Measurements from ENCODE around the gene STK26. TPM values are rescaled to one million over a fixed set of nuclear protein-coding genes. Genes with fewer than 3 reads are reported as not detected.

Gene STK26
- total RNA-seq, 1 donor from 2014 or later = 29.7 TPM

DNA sequence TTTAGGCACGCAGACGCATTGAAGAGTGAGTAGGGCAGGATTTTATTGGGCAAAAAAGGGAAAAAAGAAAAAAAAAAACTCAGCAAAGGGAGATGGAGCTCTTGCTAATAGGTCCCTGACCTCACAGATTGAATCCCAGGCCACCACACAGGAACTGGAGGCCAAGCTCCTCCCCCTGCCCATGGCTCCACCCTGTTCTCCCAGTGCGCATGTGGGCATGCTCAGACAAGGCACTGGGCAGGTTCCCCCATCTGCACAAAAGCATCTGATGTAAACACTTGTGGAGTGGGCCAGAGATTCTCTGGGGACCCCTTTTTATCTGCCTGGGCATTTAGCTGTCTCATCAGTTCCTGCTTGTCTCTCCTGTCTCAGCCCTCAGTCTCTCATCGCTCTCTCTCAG, 95.3 kb downstream of the STK26 start:
- Mint-ChIP-seq H3K4me1 (ENCODE audit: unreplicated experiment) (no peaks in the 10 kb centered on the region), H3K27ac (ENCODE audit: unreplicated experiment) (no peak overlapping the region), H3K27me3 (ENCODE audit: unreplicated experiment) (peaks cover 3% of the 10 kb centered on the region), H3K4me3 (ENCODE audit: unreplicated experiment) (no peak overlapping the region), H3K36me3 (ENCODE audit: low read depth, unreplicated experiment) (no peaks in the 10 kb centered on the region), H3K9me3 (ENCODE audit: unreplicated experiment) (no peaks in the 10 kb centered on the region)
- TF ChIP-seq, protein P1, sequence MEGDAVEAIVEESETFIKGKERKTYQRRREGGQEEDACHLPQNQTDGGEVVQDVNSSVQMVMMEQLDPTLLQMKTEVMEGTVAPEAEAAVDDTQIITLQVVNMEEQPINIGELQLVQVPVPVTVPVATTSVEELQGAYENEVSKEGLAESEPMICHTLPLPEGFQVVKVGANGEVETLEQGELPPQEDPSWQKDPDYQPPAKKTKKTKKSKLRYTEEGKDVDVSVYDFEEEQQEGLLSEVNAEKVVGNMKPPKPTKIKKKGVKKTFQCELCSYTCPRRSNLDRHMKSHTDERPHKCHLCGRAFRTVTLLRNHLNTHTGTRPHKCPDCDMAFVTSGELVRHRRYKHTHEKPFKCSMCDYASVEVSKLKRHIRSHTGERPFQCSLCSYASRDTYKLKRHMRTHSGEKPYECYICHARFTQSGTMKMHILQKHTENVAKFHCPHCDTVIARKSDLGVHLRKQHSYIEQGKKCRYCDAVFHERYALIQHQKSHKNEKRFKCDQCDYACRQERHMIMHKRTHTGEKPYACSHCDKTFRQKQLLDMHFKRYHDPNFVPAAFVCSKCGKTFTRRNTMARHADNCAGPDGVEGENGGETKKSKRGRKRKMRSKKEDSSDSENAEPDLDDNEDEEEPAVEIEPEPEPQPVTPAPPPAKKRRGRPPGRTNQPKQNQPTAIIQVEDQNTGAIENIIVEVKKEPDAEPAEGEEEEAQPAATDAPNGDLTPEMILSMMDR (IDR thresholded peaks at IDR 0.05; ENCODE audit: unreplicated experiment) = no peak
- no peak for DNase-seq (ENCODE audit: low spot score)

DNA sequence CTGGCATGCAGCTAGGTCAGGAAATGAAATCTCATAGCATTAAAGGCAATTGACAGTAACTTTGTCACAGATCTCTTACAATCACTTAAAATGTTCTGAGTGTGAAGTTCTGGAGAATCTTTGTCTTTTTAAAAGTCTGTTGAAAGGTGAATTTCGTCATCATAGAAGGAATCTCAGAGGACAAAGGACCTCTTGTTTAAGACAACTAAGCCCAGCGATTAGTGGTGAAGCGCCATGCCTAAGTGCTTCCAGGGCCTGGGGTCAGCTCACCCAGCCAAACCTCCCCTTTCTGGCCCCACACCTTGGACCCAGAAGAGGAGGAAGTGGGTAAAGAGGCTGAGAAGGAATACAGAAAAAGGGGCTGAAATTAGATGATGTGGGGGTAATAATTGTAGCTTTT, 96.2 kb downstream of the STK26 start:
- Mint-ChIP-seq H3K9me3 (ENCODE audit: unreplicated experiment) (no peaks in the 10 kb centered on the region), H3K27ac (ENCODE audit: unreplicated experiment) (no peak overlapping the region), H3K4me3 (ENCODE audit: unreplicated experiment) (no peak overlapping the region), H3K27me3 (ENCODE audit: unreplicated experiment) (peaks cover 3% of the 10 kb centered on the region), H3K4me1 (ENCODE audit: unreplicated experiment) (no peaks in the 10 kb centered on the region), H3K36me3 (ENCODE audit: low read depth, unreplicated experiment) (no peaks in the 10 kb centered on the region)
- TF ChIP-seq, protein P1 (IDR thresholded peaks at IDR 0.05; ENCODE audit: unreplicated experiment) = no peak
- DNase-seq (ENCODE audit: low spot score) = no peak

DNA sequence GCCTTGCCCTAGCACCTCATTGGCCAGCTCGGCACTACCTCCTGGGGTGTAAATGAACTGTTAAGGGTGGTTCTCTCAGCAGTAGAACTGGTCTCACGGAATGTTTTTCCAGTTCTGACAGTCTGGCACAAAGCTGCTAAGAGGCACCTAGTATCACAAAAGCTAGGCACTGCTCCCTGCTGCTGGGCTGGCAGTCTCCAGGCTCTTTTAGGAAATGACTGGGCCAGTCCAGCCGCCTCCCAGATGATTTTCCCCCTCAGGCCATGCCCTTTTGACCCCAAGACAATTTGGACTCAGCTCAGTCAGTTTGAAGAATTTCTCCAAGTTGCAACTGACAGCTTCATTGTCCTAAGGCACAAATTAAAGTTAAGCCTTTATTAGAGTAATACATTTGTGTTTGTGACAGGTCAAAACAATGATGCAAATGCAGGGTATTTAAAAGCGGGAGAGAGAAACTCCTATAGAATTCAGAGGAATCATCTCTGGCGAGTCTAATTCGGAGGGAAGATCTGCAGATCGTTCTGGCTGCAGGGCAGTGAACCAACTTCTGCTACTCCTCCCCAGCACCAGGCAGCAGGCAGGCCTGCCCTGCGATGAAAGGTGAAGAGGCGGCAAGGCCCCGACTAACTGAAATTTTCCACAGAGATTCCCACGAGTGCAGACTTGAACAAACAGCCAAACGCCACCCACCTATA, 96.9 kb downstream of the STK26 start:
- no peak for DNase-seq (ENCODE audit: low spot score)
- Mint-ChIP-seq H3K4me3 (ENCODE audit: unreplicated experiment) (no peak overlapping the region), H3K36me3 (ENCODE audit: low read depth, unreplicated experiment) (no peaks in the 10 kb centered on the region), H3K27ac (ENCODE audit: unreplicated experiment) (no peak overlapping the region), H3K9me3 (ENCODE audit: unreplicated experiment) (no peaks in the 10 kb centered on the region), H3K4me1 (ENCODE audit: unreplicated experiment) (no peaks in the 10 kb centered on the region), H3K27me3 (ENCODE audit: unreplicated experiment) (peaks cover 3% of the 10 kb centered on the region)
- TF ChIP-seq, protein P1 (IDR thresholded peaks at IDR 0.05; ENCODE audit: unreplicated experiment) = no peak

DNA sequence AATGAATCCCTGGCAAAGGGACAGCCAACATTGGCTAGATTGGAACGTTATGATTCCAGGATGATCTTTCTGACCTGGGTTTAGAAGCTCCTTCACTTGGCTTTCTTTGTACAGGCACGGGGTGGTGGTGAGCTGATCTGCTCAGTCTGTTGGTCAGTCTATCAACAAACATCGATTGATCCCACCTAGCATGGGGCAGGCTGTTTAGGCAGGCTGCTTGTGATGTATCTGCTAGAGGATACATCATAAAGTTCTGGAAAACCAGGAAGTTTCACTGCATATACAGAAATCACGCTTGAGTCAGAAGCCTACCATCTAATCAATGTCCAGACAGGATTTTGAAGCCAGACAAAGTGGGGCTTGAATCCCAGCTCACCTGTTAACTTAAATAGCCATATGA, 97.8 kb downstream of the STK26 start:
- DNase-seq (ENCODE audit: low spot score) = no peak
- no peaks in the 10 kb centered on the region for H3K4me1 Mint-ChIP-seq (ENCODE audit: unreplicated experiment)
- H3K9me3 Mint-ChIP-seq (ENCODE audit: unreplicated experiment) = no peaks in the 10 kb centered on the region
- H3K27me3 Mint-ChIP-seq (ENCODE audit: unreplicated experiment) = peaks cover 3% of the 10 kb centered on the region
- H3K4me3 Mint-ChIP-seq (ENCODE audit: unreplicated experiment) = no peak overlapping the region
- H3K36me3 Mint-ChIP-seq (ENCODE audit: low read depth, unreplicated experiment) = no peaks in the 10 kb centered on the region
- no peak overlapping the region for H3K27ac Mint-ChIP-seq (ENCODE audit: unreplicated experiment)
- TF ChIP-seq, protein P1 (IDR thresholded peaks at IDR 0.05; ENCODE audit: unreplicated experiment) = no peak

Other genes with a start within 250 kb of the STK26 start
- not detected for gene FRMD7, start 104.7 kb downstream of the STK26 start, total RNA-seq (ENCODE audit: unreplicated experiment)
- 50.0 TPM for gene RAP2C, start 196.1 kb downstream of the STK26 start, total RNA-seq (ENCODE audit: unreplicated experiment)